ENCODE data around the gene CDADC1. TPM values are rescaled to one million over a fixed set of nuclear protein-coding genes. Genes with fewer than 3 reads are reported as not detected.

Gene CDADC1
- total RNA-seq, 3 donors from 2014 or later = 7.6 to 14.1 (median 7.9) TPM

- no peak for TF ChIP-seq CTCF (IDR thresholded peaks at IDR 0.05)
- intact Hi-C loops (cut with DNase I, micrococcal nuclease) = no loop called here
- ATAC-seq (no peak), DNase-seq (no peak)
- H3K36me3 ChIP-seq (ENCODE audit: low read depth) = peaks cover 4% of the 10 kb centered on the region
- H3K4me1 ChIP-seq (ENCODE audit: low read depth) = no peaks in the 10 kb centered on the region
- H3K4me3 ChIP-seq = no peak overlapping the region
- H3K9me3 ChIP-seq = no peaks in the 10 kb centered on the region
Observed at GRCh38 chr13:49278211-49278610, 30.5 kb downstream of the CDADC1 start.

DNA sequence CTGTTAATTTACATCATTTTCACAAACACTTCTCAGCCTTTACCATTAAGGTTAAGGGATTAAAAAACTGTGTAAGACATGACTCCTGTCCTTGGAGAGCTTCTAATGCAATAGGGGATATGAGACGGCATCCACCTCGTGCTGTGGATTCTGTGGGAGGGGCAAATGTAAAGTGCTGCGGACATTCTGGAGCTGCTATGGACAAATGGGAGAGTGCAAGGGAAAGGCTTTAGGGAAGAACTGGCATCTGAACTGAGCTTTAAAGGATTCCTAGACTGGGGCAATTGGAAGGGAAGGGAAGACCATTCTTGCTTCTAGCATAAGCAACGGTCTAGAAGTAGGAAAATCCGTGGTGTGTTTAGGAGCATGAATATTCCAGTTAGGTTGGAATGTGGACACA lies 31.4 kb downstream of the CDADC1 start:
- peaks cover 4% of the 10 kb centered on the region for H3K36me3 ChIP-seq (ENCODE audit: low read depth)
- no peaks in the 10 kb centered on the region for H3K4me1 ChIP-seq (ENCODE audit: low read depth)
- DNase-seq (no peak), ATAC-seq (no peak)
- intact Hi-C loops (cut with DNase I, micrococcal nuclease) = no loop called here
- no peak for TF ChIP-seq CTCF (IDR thresholded peaks at IDR 0.05)
- no peak overlapping the region for H3K4me3 ChIP-seq
- H3K9me3 ChIP-seq = no peaks in the 10 kb centered on the region

- peaks cover 4% of the 10 kb centered on the region for H3K36me3 ChIP-seq (ENCODE audit: low read depth)
- no peak overlapping the region for H3K4me3 ChIP-seq
- TF ChIP-seq CTCF (IDR thresholded peaks at IDR 0.05) = no peak
- no peak for DNase-seq
- H3K9me3 ChIP-seq = no peaks in the 10 kb centered on the region
- H3K4me1 ChIP-seq (ENCODE audit: low read depth) = no peaks in the 10 kb centered on the region
- no peak for ATAC-seq
- intact Hi-C loops (cut with DNase I, micrococcal nuclease) = no loop called here
Observed at GRCh38 chr13:49279885-49280284, 32.2 kb downstream of the CDADC1 start.

- Histone ChIP-seq H3K9me3 (no peaks in the 10 kb centered on the region), H3K4me3 (no peak overlapping the region), H3K36me3 (ENCODE audit: low read depth) (no peaks in the 10 kb centered on the region), H3K4me1 (ENCODE audit: low read depth) (no peaks in the 10 kb centered on the region)
- TF ChIP-seq CTCF (IDR thresholded peaks at IDR 0.05) = no peak
- ATAC-seq = no peak
- intact Hi-C loops (cut with DNase I, micrococcal nuclease) = no loop called here
- no peak for DNase-seq
Observed at GRCh38 chr13:49287995-49288394, 40.3 kb downstream of the CDADC1 start.

DNA sequence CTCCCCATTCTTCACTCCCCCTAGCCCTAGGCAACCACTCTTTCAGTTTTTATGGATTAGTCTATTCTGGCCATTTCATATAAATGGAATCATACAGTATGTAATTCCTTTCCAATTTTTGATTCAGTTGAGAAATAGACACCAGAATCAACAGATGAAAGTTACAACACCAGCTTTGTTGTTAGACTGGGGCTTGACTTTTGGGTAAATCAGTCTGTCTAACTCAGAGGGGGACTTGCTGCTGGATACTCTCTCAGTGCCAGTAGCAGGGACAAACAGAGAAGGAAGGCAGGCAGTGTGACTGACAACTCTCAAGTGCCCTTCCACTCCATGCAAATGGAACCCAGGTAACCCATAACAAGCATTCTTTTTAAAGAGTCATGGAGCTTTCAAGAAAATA lies 40.7 kb downstream of the CDADC1 start:
- TF ChIP-seq CTCF (IDR thresholded peaks at IDR 0.05) = no peak
- Histone ChIP-seq H3K4me3 (no peak overlapping the region), H3K36me3 (ENCODE audit: low read depth) (no peaks in the 10 kb centered on the region), H3K9me3 (no peaks in the 10 kb centered on the region), H3K4me1 (ENCODE audit: low read depth) (no peaks in the 10 kb centered on the region)
- no peak for ATAC-seq
- intact Hi-C loops (cut with DNase I, micrococcal nuclease) = no loop called here
- no peak for DNase-seq

Data from mucosa of descending colon (tissue), 3 donors.